ENCODE data around the gene PHF2. TPM values are rescaled to one million over a fixed set of nuclear protein-coding genes. Genes with fewer than 3 reads are reported as not detected.

PHF2 gene
- total and polyA plus RNA-seq, 2 donors (not counting 1 experiment from before 2014, with no cell fraction given), result 11.0 to 28.8 TPM

GRCh38 chr9:93620041-93620506 is 43.7 kb downstream of the PHF2 start:
- TF ChIP-seq EZH2 (IDR thresholded peaks at IDR 0.05; ENCODE audit: borderline replicate concordance, insufficient read depth, low read depth, low read length, poor library complexity, severe bottlenecking), result no peak
- TF ChIP-seq CTCF (IDR thresholded peaks at IDR 0.05), result no peak
- H3K36me3 ChIP-seq (replicated peaks in 1 of 2; ENCODE audit: control extremely low read depth in 1 of 2, control insufficient read depth in 1 of 2, extremely low read depth in 1 of 2, insufficient read depth in 2 of 2, low read length in 1 of 2), result no peaks in the 10 kb centered on the region
- no peak overlapping the region for H3K27ac ChIP-seq (ENCODE audit: low read length in 2 of 2)
- Mint-ChIP-seq H3K4me3 (no peak overlapping the region), H3K9me3 (ENCODE audit: insufficient read depth) (no peaks in the 10 kb centered on the region), H3K27me3 (no peaks in the 10 kb centered on the region), H3K4me1 (peaks cover 15% of the 10 kb centered on the region), H3K27ac (no peak overlapping the region)
- H3K4me3 ChIP-seq (ENCODE audit: control extremely low read depth in 1 of 5, extremely low read depth in 1 of 5, insufficient read depth in 1 of 5, low read depth in 2 of 5, low read length in 4 of 5), result no peak overlapping the region
- H3K9me3 ChIP-seq (ENCODE audit: control extremely low read depth in 1 of 3, control insufficient read depth in 2 of 3, insufficient read depth in 1 of 3, low read length in 2 of 3), result no peaks in the 10 kb centered on the region
- no peak overlapping the region for H3K9ac ChIP-seq (ENCODE audit: low read length)
- no peak overlapping the region for H2AFZ ChIP-seq (ENCODE audit: insufficient read depth, low read depth, low read length, poor library complexity, severe bottlenecking)
- no peak overlapping the region for H3K4me2 ChIP-seq (replicated peaks; ENCODE audit: low read depth, low read length, poor library complexity, severe bottlenecking)
- no peaks in the 10 kb centered on the region for H3K4me1 ChIP-seq (ENCODE audit: control insufficient read depth in 2 of 2, insufficient read depth in 2 of 2, low read length in 2 of 2)
- no peaks in the 10 kb centered on the region for H3K27me3 ChIP-seq (replicated peaks in 1 of 4; ENCODE audit: control extremely low read depth in 1 of 4, control insufficient read depth in 3 of 4, insufficient read depth in 4 of 4, low read length in 3 of 4)
- WGBS (ENCODE audit: insufficient coverage), result 98% methylated on average over 7 of the region's 8 CpGs
- peaks cover 83% of the 10 kb centered on the region for H3K79me2 ChIP-seq (ENCODE audit: control insufficient read depth, insufficient read depth, low read length)
- CTCF ChIA-PET, result no interaction called here
- ATAC-seq (ENCODE audit: low read depth) (no peak), DNase-seq (no peak)
- intact Hi-C loops (cut with micrococcal nuclease), result no loop called here
- H4K20me1 ChIP-seq (ENCODE audit: control insufficient read depth, insufficient read depth, low read length, poor library complexity, severe bottlenecking), result peaks cover 59% of the 10 kb centered on the region
- POLR2A ChIA-PET, result no interaction called here

GRCh38 chr9:93620881-93621820 is 44.8 kb downstream of the PHF2 start:
- intact Hi-C loops (cut with micrococcal nuclease), result no loop called here
- TF ChIP-seq EZH2 (IDR thresholded peaks at IDR 0.05; ENCODE audit: borderline replicate concordance, insufficient read depth, low read depth, low read length, poor library complexity, severe bottlenecking), result no peak
- no peak for TF ChIP-seq CTCF (IDR thresholded peaks at IDR 0.05)
- H3K9me3 Mint-ChIP-seq (ENCODE audit: insufficient read depth), result no peaks in the 10 kb centered on the region
- Histone ChIP-seq H3K9me3 (ENCODE audit: control extremely low read depth in 1 of 3, control insufficient read depth in 2 of 3, insufficient read depth in 1 of 3, low read length in 2 of 3) (peaks cover 0 to 4% (median 0%) of the 10 kb centered on the region in 3 donors), H3K27me3 (replicated peaks in 1 of 4; ENCODE audit: control extremely low read depth in 1 of 4, control insufficient read depth in 3 of 4, insufficient read depth in 4 of 4, low read length in 3 of 4) (no peaks in the 10 kb centered on the region), H3K36me3 (replicated peaks in 1 of 2; ENCODE audit: control extremely low read depth in 1 of 2, control insufficient read depth in 1 of 2, extremely low read depth in 1 of 2, insufficient read depth in 2 of 2, low read length in 1 of 2) (no peaks in the 10 kb centered on the region), H2AFZ (ENCODE audit: insufficient read depth, low read depth, low read length, poor library complexity, severe bottlenecking) (no peak overlapping the region), H4K20me1 (ENCODE audit: control insufficient read depth, insufficient read depth, low read length, poor library complexity, severe bottlenecking) (peaks cover 51% of the 10 kb centered on the region), H3K27ac (ENCODE audit: low read length in 2 of 2) (no peak overlapping the region), H3K9ac (ENCODE audit: low read length) (no peak overlapping the region), H3K4me2 (replicated peaks; ENCODE audit: low read depth, low read length, poor library complexity, severe bottlenecking) (no peak overlapping the region), H3K4me3 (ENCODE audit: control extremely low read depth in 1 of 5, extremely low read depth in 1 of 5, insufficient read depth in 1 of 5, low read depth in 2 of 5, low read length in 4 of 5) (no peak overlapping the region), H3K79me2 (ENCODE audit: control insufficient read depth, insufficient read depth, low read length) (peaks cover 73% of the 10 kb centered on the region), H3K4me1 (ENCODE audit: control insufficient read depth in 2 of 2, insufficient read depth in 2 of 2, low read length in 2 of 2) (no peaks in the 10 kb centered on the region)
- no peak overlapping the region for H3K4me3 Mint-ChIP-seq
- ATAC-seq (ENCODE audit: low read depth) (no peak), DNase-seq (no peak)
- 97% methylated on average over 11 of the region's 14 CpGs for WGBS (ENCODE audit: insufficient coverage)
- H3K27ac Mint-ChIP-seq, result no peak overlapping the region
- ChIA-PET CTCF (no interaction called here), POLR2A (no interaction called here)
- H3K27me3 Mint-ChIP-seq, result no peaks in the 10 kb centered on the region
- peaks cover 15% of the 10 kb centered on the region for H3K4me1 Mint-ChIP-seq
